Peyer's patch (tissue), 4 donors: ENCODE data around the gene WNT10A. TPM values are rescaled to one million over a fixed set of nuclear protein-coding genes. Genes with fewer than 3 reads are reported as not detected.

Experiments used
- DNase-seq, 3 donors: peaks; one replicate each; pipeline ENCODE4 v3.0.0-alpha.2; 2017 to 2019
- H3K27ac ChIP-seq, 4 donors: fragments of 200-600 bp; sonication (generic); one replicate each; pipeline ENCODE4 v1.5.1; 2016 to 2019
- H3K27me3 ChIP-seq, 2 donors: fragments of 200-600 bp; sonication (generic); one replicate each; pipeline ENCODE4 v1.5.1; 2019
- H3K36me3 ChIP-seq, 3 donors: fragments of 200-600 bp; sonication (generic); one replicate each; pipeline ENCODE4 v1.5.1; 2016 to 2019
- H3K4me1 ChIP-seq, 4 donors: fragments of 200-600 bp; sonication (generic); one replicate each; pipeline ENCODE4 v1.5.1; 2016 to 2019
- H3K4me3 ChIP-seq, 4 donors: fragments of 200-600 bp; sonication (generic); 1 replicate in 3 of 4; 2 replicates in 1 of 4; pipeline ENCODE4 v1.5.1; 2016 to 2019; ENCODE audit warnings: mild to moderate bottlenecking in 1 of 4
- H3K9me3 ChIP-seq, 4 donors: fragments of 200-600 bp; sonication (generic); one replicate each; pipeline ENCODE4 v1.5.1; 2016 to 2019; ENCODE audit warnings: mild to moderate bottlenecking in 1 of 4
- CTCF ChIP-seq, 6 experiments: fragments of 450-650 bp in 4 of 6; fragments of 200-600 bp in 2 of 6; sonication (generic) in 1 of 6; IDR thresholded peaks; one replicate each; pipeline ENCODE4 v1.5.1; 2017 to 2019; ENCODE audit warnings: antibody characterized with exemption in 6 of 6, mild to moderate bottlenecking in 3 of 6, moderate library complexity in 1 of 6
- POLR2A ChIP-seq, 2 donors: fragments of 450-650 bp; IDR thresholded peaks; one replicate each; pipeline ENCODE4 v1.5.1; 2017; ENCODE audit warnings: antibody characterized with exemption in 2 of 2, mild to moderate bottlenecking in 2 of 2, moderate library complexity in 2 of 2
- total RNA-seq, 4 donors: library from RNA; depleted of rRNA; stranded (reverse); fragments of >200 nt; gene quantifications; one replicate each; pipeline ENCODE4 v1.1.0, GENCODE V29; 2016

WNT10A gene
- total RNA-seq, 4 donors from 2014 or later = 0.27 to 2.5 TPM; not detected in 2

- no peaks in the 10 kb centered on the region for H3K27me3 ChIP-seq
- no peak for TF ChIP-seq POLR2A (IDR thresholded peaks at IDR 0.05)
- no peak for TF ChIP-seq CTCF (IDR thresholded peaks at IDR 0.05)
- no peaks in the 10 kb centered on the region for H3K4me1 ChIP-seq
- DNase-seq = no peak
- H3K27ac ChIP-seq = no peak overlapping the region
- no peak overlapping the region for H3K4me3 ChIP-seq
- no peaks in the 10 kb centered on the region for H3K9me3 ChIP-seq
- no peaks in the 10 kb centered on the region for H3K36me3 ChIP-seq
Observed at GRCh38 chr2:218850796-218851195, 29.9 kb upstream of the WNT10A start.

GRCh38 chr2:218851286-218851685 lies 29.4 kb upstream of the WNT10A start:
- no peak overlapping the region for H3K27ac ChIP-seq
- no peaks in the 10 kb centered on the region for H3K9me3 ChIP-seq
- no peaks in the 10 kb centered on the region for H3K27me3 ChIP-seq
- no peak overlapping the region for H3K4me3 ChIP-seq
- no peak for TF ChIP-seq CTCF (IDR thresholded peaks at IDR 0.05)
- TF ChIP-seq POLR2A (IDR thresholded peaks at IDR 0.05) = no peak
- H3K36me3 ChIP-seq = no peaks in the 10 kb centered on the region
- no peaks in the 10 kb centered on the region for H3K4me1 ChIP-seq
- DNase-seq = no peak

GRCh38 chr2:218852911-218853667 lies 27.6 kb upstream of the WNT10A start:
- DNase-seq = peak in 2 of 3 donors; percentile 71 to 89
- Histone ChIP-seq H3K27ac (no peak overlapping the region), H3K9me3 (no peaks in the 10 kb centered on the region), H3K36me3 (no peaks in the 10 kb centered on the region), H3K4me1 (no peaks in the 10 kb centered on the region), H3K27me3 (no peaks in the 10 kb centered on the region), H3K4me3 (no peak overlapping the region)
- TF ChIP-seq POLR2A (IDR thresholded peaks at IDR 0.05) (no peak), CTCF (IDR thresholded peaks at IDR 0.05) (peak; percentile 59 to 78 (median 71))

- no peak overlapping the region for H3K4me3 ChIP-seq
- H3K27ac ChIP-seq = no peak overlapping the region
- H3K27me3 ChIP-seq = peaks cover 0 to 3% of the 10 kb centered on the region in 2 donors
- DNase-seq = no peak
- no peaks in the 10 kb centered on the region for H3K36me3 ChIP-seq
- TF ChIP-seq CTCF (IDR thresholded peaks at IDR 0.05) = no peak
- no peak for TF ChIP-seq POLR2A (IDR thresholded peaks at IDR 0.05)
- H3K9me3 ChIP-seq = no peaks in the 10 kb centered on the region
- no peaks in the 10 kb centered on the region for H3K4me1 ChIP-seq
Observed at GRCh38 chr2:218853766-218854165, 26.9 kb upstream of the WNT10A start.

- no peaks in the 10 kb centered on the region for H3K9me3 ChIP-seq
- TF ChIP-seq POLR2A (IDR thresholded peaks at IDR 0.05) = no peak
- TF ChIP-seq CTCF (IDR thresholded peaks at IDR 0.05) = no peak
- DNase-seq = no peak
- H3K36me3 ChIP-seq = no peaks in the 10 kb centered on the region
- peaks cover 0 to 11% (median under 1%) of the 10 kb centered on the region in 4 donors for H3K4me1 ChIP-seq
- H3K27ac ChIP-seq = no peak overlapping the region
- peaks cover 0 to 12% of the 10 kb centered on the region in 2 donors for H3K27me3 ChIP-seq
- H3K4me3 ChIP-seq = no peak overlapping the region
Observed at GRCh38 chr2:218854860-218855259, 25.8 kb upstream of the WNT10A start.
